Adrenal gland (tissue), 5 donors: Measurements from ENCODE around the gene WIPI1.
"Not testable (repeated sequence)": the region's sequence is repeated elsewhere in the genome, so short reads cannot be mapped to it uniquely, and the experiment has no call there.

Experiments used
- POLR2A ChIP-seq, 2 donors: fragments of 450-650 bp; IDR thresholded peaks; one replicate each; pipeline ENCODE4 v1.6.1; 2017; ENCODE audit warnings: antibody characterized with exemption in 2 of 2, mild to moderate bottlenecking in 2 of 2, moderate library complexity in 1 of 2
- TF ChIP-seq, protein P1 (sequence below), 6 experiments: fragments of 450-650 bp in 4 of 6; fragments of 200-600 bp in 2 of 6; sonication (generic) in 1 of 6; IDR thresholded peaks; 1 replicate in 5 of 6; 2 replicates in 1 of 6; pipeline versions ENCODE4 v1.5.1 to v1.8.0; 2016 to 2021; ENCODE audit warnings: antibody characterized with exemption in 6 of 6, mild to moderate bottlenecking in 2 of 6, moderate library complexity in 1 of 6
- donor health status: DM: no; HTN: no; CAD: no.

DNA sequence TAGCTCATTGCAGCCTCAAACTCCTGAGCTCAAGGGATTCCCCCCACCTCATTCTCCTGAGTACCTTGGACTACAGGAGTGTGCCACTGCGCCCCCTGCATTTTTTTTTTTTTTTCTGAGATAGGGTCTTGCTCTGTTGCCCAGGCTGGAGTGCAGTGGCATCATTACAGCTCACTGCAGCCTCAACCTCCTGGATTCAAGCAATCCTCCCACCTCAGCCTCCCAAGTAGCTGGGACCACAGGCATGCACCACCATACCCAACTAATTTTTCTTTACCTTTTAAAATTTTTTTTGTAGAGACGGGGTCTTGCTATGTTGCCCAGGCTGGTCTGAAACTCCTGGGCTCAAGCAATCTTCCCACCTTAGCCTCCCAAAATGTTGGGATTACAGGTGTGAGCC lies 81.1 kb downstream of the WIPI1 start:
- TF ChIP-seq, protein P1, sequence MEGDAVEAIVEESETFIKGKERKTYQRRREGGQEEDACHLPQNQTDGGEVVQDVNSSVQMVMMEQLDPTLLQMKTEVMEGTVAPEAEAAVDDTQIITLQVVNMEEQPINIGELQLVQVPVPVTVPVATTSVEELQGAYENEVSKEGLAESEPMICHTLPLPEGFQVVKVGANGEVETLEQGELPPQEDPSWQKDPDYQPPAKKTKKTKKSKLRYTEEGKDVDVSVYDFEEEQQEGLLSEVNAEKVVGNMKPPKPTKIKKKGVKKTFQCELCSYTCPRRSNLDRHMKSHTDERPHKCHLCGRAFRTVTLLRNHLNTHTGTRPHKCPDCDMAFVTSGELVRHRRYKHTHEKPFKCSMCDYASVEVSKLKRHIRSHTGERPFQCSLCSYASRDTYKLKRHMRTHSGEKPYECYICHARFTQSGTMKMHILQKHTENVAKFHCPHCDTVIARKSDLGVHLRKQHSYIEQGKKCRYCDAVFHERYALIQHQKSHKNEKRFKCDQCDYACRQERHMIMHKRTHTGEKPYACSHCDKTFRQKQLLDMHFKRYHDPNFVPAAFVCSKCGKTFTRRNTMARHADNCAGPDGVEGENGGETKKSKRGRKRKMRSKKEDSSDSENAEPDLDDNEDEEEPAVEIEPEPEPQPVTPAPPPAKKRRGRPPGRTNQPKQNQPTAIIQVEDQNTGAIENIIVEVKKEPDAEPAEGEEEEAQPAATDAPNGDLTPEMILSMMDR (IDR thresholded peaks at IDR 0.05), result not testable (repeated sequence)
- not testable (repeated sequence) for TF ChIP-seq POLR2A (IDR thresholded peaks at IDR 0.05)
